Purkinje cell (primary cell): ENCODE results near the gene PCDHB15. TPM values are rescaled to one million over a fixed set of nuclear protein-coding genes. Genes with fewer than 3 reads are reported as not detected.

Experiments
- polyA plus RNA-seq: library from polyadenylated mRNA; unstranded; fragments of >200 nt; fragmentation: Nextera tagmentation; gene quantifications from 2 replicates; pipeline ENCODE4 v1.2.1, GENCODE V29; 2014

Gene PCDHB15
- 28.7 and 30.0 TPM in 2 replicates for polyA plus RNA-seq

GRCh38 chr5:141245250-141245717, at the start of gene PCDHB15:
PCDHB15 (plus strand) TSS chr5:141245395; CDS start chr5:141245579, 184 bp downstream.

GRCh38 chr5:141199359-141200235, 45.6 kb upstream of the PCDHB15 start, which contains the start of gene PCDHB11:
PCDHB11 (plus strand) TSS chr5:141199627; CDS start chr5:141199775, 148 bp downstream.

GRCh38 chr5:141208478-141208877, 36.7 kb upstream of the PCDHB15 start, which contains the start of gene PCDHB12:
PCDHB12 (plus strand) TSS chr5:141208719; CDS start chr5:141208908, 189 bp downstream.

DNA sequence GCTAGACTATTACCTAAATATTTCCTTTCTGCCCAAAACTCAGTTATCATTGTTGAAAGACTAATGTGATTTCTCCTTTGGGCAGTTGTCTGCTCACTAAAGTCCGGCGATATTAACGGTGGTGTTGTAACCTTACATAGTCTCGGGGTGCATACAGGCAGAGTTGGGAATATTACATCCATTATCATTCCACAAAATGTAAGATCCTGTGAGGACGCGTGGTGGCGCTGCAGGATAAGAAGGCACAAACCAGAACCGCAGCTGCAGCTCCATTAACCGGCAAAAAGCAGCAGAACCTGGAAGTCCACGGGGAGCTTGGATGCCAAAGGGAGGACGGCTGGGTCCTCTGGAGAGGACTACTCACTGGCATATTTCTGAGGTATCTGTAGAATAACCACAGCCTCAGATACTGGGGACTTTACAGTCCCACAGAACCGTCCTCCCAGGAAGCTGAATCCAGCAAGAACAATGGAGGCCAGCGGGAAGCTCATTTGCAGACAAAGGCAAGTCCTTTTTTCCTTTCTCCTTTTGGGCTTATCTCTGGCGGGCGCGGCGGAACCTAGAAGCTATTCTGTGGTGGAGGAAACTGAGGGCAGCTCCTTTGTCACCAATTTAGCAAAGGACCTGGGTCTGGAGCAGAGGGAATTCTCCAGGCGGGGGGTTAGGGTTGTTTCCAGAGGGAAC, 31.4 kb upstream of the PCDHB15 start, which contains the start of gene PCDHB13:
Gene PCDHB13, plus strand, starts transcription at position 264 of the 684 bp plus-strand sequence. Its CDS starts 205 bp downstream, at position 469.

DNA sequence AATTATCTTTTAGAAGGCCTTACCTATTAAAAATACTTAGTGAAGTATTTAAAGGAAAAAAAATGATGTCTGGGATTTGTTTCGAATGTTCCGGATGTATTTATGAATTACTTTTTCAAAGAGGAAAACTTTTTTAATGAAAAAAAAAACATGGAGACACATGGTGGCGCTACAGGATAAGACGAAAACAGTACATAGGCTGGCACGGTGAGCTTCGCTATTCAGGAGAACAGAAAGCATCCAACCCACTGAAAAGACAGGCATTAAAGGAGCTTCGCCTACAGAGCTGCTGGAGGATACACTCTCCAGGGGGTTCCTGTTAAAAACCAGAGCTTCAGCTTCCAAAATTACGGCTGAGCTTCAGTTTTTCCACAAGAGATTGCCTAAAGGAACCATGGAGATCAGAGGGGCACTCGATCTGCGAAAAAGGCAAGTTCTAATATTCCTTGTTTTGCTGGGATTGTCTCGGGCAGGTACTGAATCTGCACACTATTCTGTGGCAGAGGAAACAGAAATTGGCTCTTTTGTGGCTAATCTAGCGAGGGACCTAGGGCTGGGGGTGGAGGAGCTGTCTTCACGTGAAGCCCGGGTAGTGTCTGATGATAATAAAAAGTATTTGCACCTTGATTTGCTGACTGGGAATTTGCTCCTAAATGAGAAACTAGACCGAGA, 21.9 kb upstream of the PCDHB15 start, which contains the start of gene PCDHB14:
Gene PCDHB14, plus strand, starts transcription at position 232 of the 672 bp plus-strand sequence. Its CDS starts 163 bp downstream, at position 395.

Other genes with a start within 250 kb of the PCDHB15 start
- gene PCDHB1, start 194.0 kb upstream of the PCDHB15 start, polyA plus RNA-seq, result not detected in 2 replicates
- 4.7 and 8.3 TPM in 2 replicates for gene PCDHB2, start 150.8 kb upstream of the PCDHB15 start, polyA plus RNA-seq
- 3.7 and 7.5 TPM in 2 replicates for gene PCDHB3, start 144.9 kb upstream of the PCDHB15 start, polyA plus RNA-seq
- gene PCDHB4, start 123.6 kb upstream of the PCDHB15 start, polyA plus RNA-seq, result 6.0 and 16.8 TPM in 2 replicates
- gene PCDHB5, start 110.2 kb upstream of the PCDHB15 start, polyA plus RNA-seq, result 2.1 and 4.8 TPM in 2 replicates
- 1.0 and 1.4 TPM in 2 replicates for gene PCDHB6, start 95.3 kb upstream of the PCDHB15 start, polyA plus RNA-seq
- gene PCDHB7, start 72.8 kb upstream of the PCDHB15 start, polyA plus RNA-seq, result 0.78 TPM in 1 of 2 replicates, not detected in the other
- gene PCDHB8, start 67.6 kb upstream of the PCDHB15 start, polyA plus RNA-seq, result not detected in 2 replicates
- gene PCDHB16, start 63.0 kb upstream of the PCDHB15 start, polyA plus RNA-seq, result 0.09 and 0.70 TPM in 2 replicates
- 0.21 and 0.81 TPM in 2 replicates for gene PCDHB9, start 58.2 kb upstream of the PCDHB15 start, polyA plus RNA-seq
- gene PCDHB10, start 53.0 kb upstream of the PCDHB15 start, polyA plus RNA-seq, result 1.2 and 3.6 TPM in 2 replicates
- 1.1 and 1.6 TPM in 2 replicates for gene PCDHB11, start 45.8 kb upstream of the PCDHB15 start, polyA plus RNA-seq
- 2.6 and 2.8 TPM in 2 replicates for gene PCDHB12, start 36.7 kb upstream of the PCDHB15 start, polyA plus RNA-seq
- gene PCDHB13, start 31.5 kb upstream of the PCDHB15 start, polyA plus RNA-seq, result 2.0 and 5.2 TPM in 2 replicates
- 5.3 and 5.4 TPM in 2 replicates for gene PCDHB14, start 22.1 kb upstream of the PCDHB15 start, polyA plus RNA-seq
- gene SLC25A2, start 58.7 kb downstream of the PCDHB15 start, polyA plus RNA-seq, result not detected in 2 replicates
- 374 and 453 TPM in 2 replicates for gene TAF7, start 75.4 kb downstream of the PCDHB15 start, polyA plus RNA-seq
- gene PCDHGA1, start 85.1 kb downstream of the PCDHB15 start, polyA plus RNA-seq, result 0.69 TPM in 1 of 2 replicates, not detected in the other
- 1.9 TPM in 1 of 2 replicates, not detected in the other for gene PCDHGA2, start 93.4 kb downstream of the PCDHB15 start, polyA plus RNA-seq
- gene PCDHGA3, start 98.4 kb downstream of the PCDHB15 start, polyA plus RNA-seq, result 1.3 and 4.3 TPM in 2 replicates
- not detected in 2 replicates for gene PCDHGB1, start 104.7 kb downstream of the PCDHB15 start, polyA plus RNA-seq
- gene PCDHGA4, start 109.6 kb downstream of the PCDHB15 start, polyA plus RNA-seq, result 0.27 TPM in 1 of 2 replicates, not detected in the other
- gene PCDHGB2, start 114.6 kb downstream of the PCDHB15 start, polyA plus RNA-seq, result 0.08 and 2.9 TPM in 2 replicates
- gene PCDHGA5, start 118.8 kb downstream of the PCDHB15 start, polyA plus RNA-seq, result 2.2 and 2.5 TPM in 2 replicates
- gene PCDHGB3, start 124.8 kb downstream of the PCDHB15 start, polyA plus RNA-seq, result 0.06 and 1.2 TPM in 2 replicates
- gene PCDHGA6, start 128.5 kb downstream of the PCDHB15 start, polyA plus RNA-seq, result 0.30 and 0.60 TPM in 2 replicates
- gene PCDHGA7, start 137.3 kb downstream of the PCDHB15 start, polyA plus RNA-seq, result 0.73 and 1.8 TPM in 2 replicates
- 1.8 and 2.1 TPM in 2 replicates for gene PCDHGB4, start 142.3 kb downstream of the PCDHB15 start, polyA plus RNA-seq
- gene PCDHGA8, start 147.2 kb downstream of the PCDHB15 start, polyA plus RNA-seq, result 0.11 and 0.13 TPM in 2 replicates
- gene PCDHGB5, start 152.6 kb downstream of the PCDHB15 start, polyA plus RNA-seq, result 0.32 TPM in 1 of 2 replicates, not detected in the other
- gene PCDHGA9, start 157.4 kb downstream of the PCDHB15 start, polyA plus RNA-seq, result 1.1 and 1.9 TPM in 2 replicates
- gene PCDHGB6, start 162.6 kb downstream of the PCDHB15 start, polyA plus RNA-seq, result 0.31 and 0.42 TPM in 2 replicates
- gene PCDHGA10, start 167.6 kb downstream of the PCDHB15 start, polyA plus RNA-seq, result 6.1 and 7.8 TPM in 2 replicates
- 0.35 TPM in 1 of 2 replicates, not detected in the other for gene PCDHGB7, start 172.3 kb downstream of the PCDHB15 start, polyA plus RNA-seq
- 1.5 and 2.4 TPM in 2 replicates for gene PCDHGA11, start 175.7 kb downstream of the PCDHB15 start, polyA plus RNA-seq
- 3.6 and 4.3 TPM in 2 replicates for gene PCDHGA12, start 185.1 kb downstream of the PCDHB15 start, polyA plus RNA-seq
- gene PCDHGC3, start 230.6 kb downstream of the PCDHB15 start, polyA plus RNA-seq, result 51.6 and 70.9 TPM in 2 replicates
- 0.22 and 4.5 TPM in 2 replicates for gene PCDHGC4, start 239.6 kb downstream of the PCDHB15 start, polyA plus RNA-seq
- gene PCDHGC5, start 243.7 kb downstream of the PCDHB15 start, polyA plus RNA-seq, result 0.34 and 2.0 TPM in 2 replicates